Coronary artery (tissue), 2 donors: Measurements from ENCODE around the gene CAPN13.

Source experiments
- DNase-seq: peaks from one replicate; pipeline ENCODE4 v3.0.0-alpha.2; 2017; ENCODE audit warnings: low spot score
- H3K27ac ChIP-seq, 2 donors: fragments of 200-600 bp; sonication (generic); one replicate each; pipeline ENCODE4 v1.5.1; 2016 to 2019
- H3K4me3 ChIP-seq: fragments of 200-600 bp; sonication (generic); 2 replicates; pipeline ENCODE4 v1.5.1; 2016; ENCODE audit warnings: mild to moderate bottlenecking, moderate library complexity
- CTCF ChIP-seq: fragments of 200-600 bp; sonication (generic); IDR thresholded peaks from one replicate; pipeline ENCODE4 v1.5.1; 2019; ENCODE audit warnings: antibody characterized with exemption

CAPN13 gene

GRCh38 chr2:30710016-30710415, 97.2 kb downstream of the CAPN13 start:
- no peak overlapping the region for H3K4me3 ChIP-seq
- no peak overlapping the region for H3K27ac ChIP-seq
- no peak for TF ChIP-seq CTCF
- peak; percentile 67 for DNase-seq

- DNase-seq = peak; percentile 71
- H3K27ac ChIP-seq = peak overlapping the region in 1 of 2 donors; percentile 35
- no peak for TF ChIP-seq CTCF
- H3K4me3 ChIP-seq = no peak overlapping the region
Observed at GRCh38 chr2:30709516-30709915, 97.7 kb downstream of the CAPN13 start.

GRCh38 chr2:30708491-30709290, 98.6 kb downstream of the CAPN13 start:
- TF ChIP-seq CTCF = peak; percentile 22
- Histone ChIP-seq H3K27ac (peak overlapping the region in 1 of 2 donors; percentile 61), H3K4me3 (no peak overlapping the region)
- DNase-seq = peak; percentile 73

GRCh38 chr2:30707304-30707903, 99.8 kb downstream of the CAPN13 start:
- TF ChIP-seq CTCF = no peak
- H3K4me3 ChIP-seq = no peak overlapping the region
- H3K27ac ChIP-seq = no peak overlapping the region
- DNase-seq = no peak

- DNase-seq = no peak
- Histone ChIP-seq H3K4me3 (no peak overlapping the region), H3K27ac (peak overlapping the region in 1 of 2 donors; percentile 62)
- TF ChIP-seq CTCF = peak; percentile 79
Observed at GRCh38 chr2:30706534-30707303, 100.5 kb downstream of the CAPN13 start.

- peak; percentile 64 for DNase-seq
- H3K27ac ChIP-seq = peak overlapping the region in 1 of 2 donors; percentile 62
- no peak overlapping the region for H3K4me3 ChIP-seq
- no peak for TF ChIP-seq CTCF
Observed at GRCh38 chr2:30705711-30706533, 101.3 kb downstream of the CAPN13 start.
